Nephron progenitor cell (in vitro differentiated cells): ENCODE measurements around the gene TFB2M.

Experiments
- DNase-seq: peaks from one replicate; pipeline ENCODE4 v3.0.0; 2021
- H3K27ac Mint-ChIP-seq: 2 replicates; pipeline ENCODE4 v1.8.0; 2021; ENCODE audit warnings: mild to moderate bottlenecking, moderate library complexity, mixed read lengths
- H3K27me3 Mint-ChIP-seq: 2 replicates; pipeline ENCODE4 v1.8.0; 2021; ENCODE audit warnings: mild to moderate bottlenecking, low read depth, mixed read lengths; ENCODE audit not compliant: poor library complexity
- H3K36me3 Mint-ChIP-seq: 2 replicates; pipeline ENCODE4 v1.8.0; 2021; ENCODE audit warnings: low read depth, mixed read lengths
- H3K4me1 Mint-ChIP-seq: 2 replicates; pipeline ENCODE4 v1.8.0; 2021; ENCODE audit warnings: mixed read lengths
- H3K4me3 Mint-ChIP-seq: 2 replicates; pipeline ENCODE4 v1.8.0; 2021; ENCODE audit warnings: mild to moderate bottlenecking, moderate library complexity, mixed read lengths
- H3K9me3 Mint-ChIP-seq: 2 replicates; pipeline ENCODE4 v1.8.0; 2021; ENCODE audit warnings: mild to moderate bottlenecking, moderate library complexity, mixed read lengths
- TF ChIP-seq, protein P1 (sequence below): fragments of 200-600 bp; sonication (generic); IDR thresholded peaks from 2 replicates; pipeline ENCODE4 v1.5.0; 2021; ENCODE audit warnings: antibody characterized with exemption

The TFB2M gene

DNA sequence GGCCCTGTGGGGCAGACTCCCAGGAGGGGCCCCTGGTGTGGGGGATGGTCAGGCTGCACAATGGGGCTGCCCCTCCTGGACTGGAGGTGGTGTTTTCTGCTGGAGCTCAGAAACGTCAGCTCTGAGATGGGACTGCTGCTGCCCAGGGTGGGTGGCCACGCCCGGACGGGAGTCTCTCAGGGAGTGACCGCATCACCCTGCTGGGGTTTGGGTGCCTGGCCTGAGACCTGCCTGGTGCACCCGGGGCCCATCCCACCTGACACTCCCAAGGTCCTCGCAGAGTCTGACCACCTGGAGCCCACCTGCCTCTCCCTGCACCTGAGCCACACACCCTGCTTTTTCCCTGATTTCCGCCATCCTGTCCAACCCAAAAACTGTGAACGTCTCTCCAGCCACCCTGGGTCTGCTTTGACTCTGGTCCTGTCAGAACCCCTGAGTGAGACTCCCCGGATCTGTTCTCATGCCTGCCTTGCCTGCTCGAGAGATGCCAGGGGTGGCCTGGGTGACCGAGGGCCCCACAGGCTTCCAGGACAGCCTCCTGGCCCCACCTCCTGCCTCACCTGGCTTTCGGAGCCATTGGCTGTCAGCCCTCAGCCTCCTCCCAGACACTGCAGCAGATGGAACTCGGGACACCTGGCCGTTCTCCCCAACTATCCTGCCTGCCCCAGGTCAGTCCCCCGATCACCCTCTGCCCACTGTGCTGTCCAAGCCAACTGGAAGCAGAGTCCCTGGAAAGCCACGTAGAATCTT, 47.4 kb downstream of the TFB2M start:
- Mint-ChIP-seq H3K9me3 (peaks cover 38% of the 10 kb centered on the region), H3K27me3 (peaks cover 10% of the 10 kb centered on the region), H3K27ac (no peak overlapping the region), H3K4me3 (no peak overlapping the region), H3K4me1 (no peaks in the 10 kb centered on the region), H3K36me3 (no peaks in the 10 kb centered on the region)
- TF ChIP-seq, protein P1, sequence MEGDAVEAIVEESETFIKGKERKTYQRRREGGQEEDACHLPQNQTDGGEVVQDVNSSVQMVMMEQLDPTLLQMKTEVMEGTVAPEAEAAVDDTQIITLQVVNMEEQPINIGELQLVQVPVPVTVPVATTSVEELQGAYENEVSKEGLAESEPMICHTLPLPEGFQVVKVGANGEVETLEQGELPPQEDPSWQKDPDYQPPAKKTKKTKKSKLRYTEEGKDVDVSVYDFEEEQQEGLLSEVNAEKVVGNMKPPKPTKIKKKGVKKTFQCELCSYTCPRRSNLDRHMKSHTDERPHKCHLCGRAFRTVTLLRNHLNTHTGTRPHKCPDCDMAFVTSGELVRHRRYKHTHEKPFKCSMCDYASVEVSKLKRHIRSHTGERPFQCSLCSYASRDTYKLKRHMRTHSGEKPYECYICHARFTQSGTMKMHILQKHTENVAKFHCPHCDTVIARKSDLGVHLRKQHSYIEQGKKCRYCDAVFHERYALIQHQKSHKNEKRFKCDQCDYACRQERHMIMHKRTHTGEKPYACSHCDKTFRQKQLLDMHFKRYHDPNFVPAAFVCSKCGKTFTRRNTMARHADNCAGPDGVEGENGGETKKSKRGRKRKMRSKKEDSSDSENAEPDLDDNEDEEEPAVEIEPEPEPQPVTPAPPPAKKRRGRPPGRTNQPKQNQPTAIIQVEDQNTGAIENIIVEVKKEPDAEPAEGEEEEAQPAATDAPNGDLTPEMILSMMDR, result no peak
- DNase-seq, result no peak

DNA sequence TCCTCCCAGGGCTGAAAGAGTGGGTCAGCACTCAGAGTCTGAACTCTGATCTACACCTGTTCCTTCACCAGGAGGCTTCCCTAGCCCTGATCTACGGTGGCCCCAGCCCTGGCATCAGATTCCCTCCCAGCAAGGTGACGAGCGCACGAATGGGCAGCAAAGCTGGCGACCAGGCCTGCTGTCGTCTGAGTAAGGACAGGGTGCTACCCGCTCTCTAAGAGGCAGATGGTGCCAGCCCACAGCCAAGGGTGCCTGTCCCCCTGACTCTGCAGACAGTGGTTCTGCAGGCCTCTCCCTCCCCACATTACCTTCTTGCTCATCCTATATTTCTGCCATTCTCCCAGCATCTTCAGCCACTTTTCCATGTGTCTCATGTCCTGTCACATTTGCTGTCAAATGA, 48.7 kb downstream of the TFB2M start:
- DNase-seq, result no peak
- peaks cover 41% of the 10 kb centered on the region for H3K9me3 Mint-ChIP-seq
- peaks cover 10% of the 10 kb centered on the region for H3K27me3 Mint-ChIP-seq
- H3K36me3 Mint-ChIP-seq, result no peaks in the 10 kb centered on the region
- no peak overlapping the region for H3K27ac Mint-ChIP-seq
- H3K4me3 Mint-ChIP-seq, result no peak overlapping the region
- TF ChIP-seq, protein P1, result no peak
- H3K4me1 Mint-ChIP-seq, result no peaks in the 10 kb centered on the region

DNA sequence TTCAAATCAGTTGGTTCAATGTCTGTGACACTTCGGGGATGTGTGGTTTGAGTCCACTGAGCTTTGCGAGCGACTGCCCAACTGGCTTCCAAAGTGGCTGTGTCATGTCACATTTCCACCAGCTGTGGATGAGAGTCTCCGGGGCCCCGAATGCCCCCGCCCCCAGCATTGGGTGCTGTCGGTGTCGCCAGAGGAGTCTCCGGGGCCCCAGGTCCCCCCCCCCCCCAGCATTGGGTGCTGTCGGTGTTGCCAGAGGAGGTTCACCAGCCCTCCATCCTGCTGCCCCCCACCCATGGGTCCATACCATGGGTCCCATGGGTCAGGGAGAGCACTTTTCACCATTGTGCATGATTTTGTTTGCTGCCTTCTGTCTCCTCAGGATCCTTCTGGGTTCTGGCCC, 49.9 kb downstream of the TFB2M start:
- H3K4me1 Mint-ChIP-seq, result no peaks in the 10 kb centered on the region
- no peak overlapping the region for H3K27ac Mint-ChIP-seq
- TF ChIP-seq, protein P1, result no peak
- no peaks in the 10 kb centered on the region for H3K36me3 Mint-ChIP-seq
- DNase-seq, result no peak
- H3K4me3 Mint-ChIP-seq, result no peak overlapping the region
- H3K27me3 Mint-ChIP-seq, result peaks cover 10% of the 10 kb centered on the region
- H3K9me3 Mint-ChIP-seq, result peaks cover 34% of the 10 kb centered on the region

DNA sequence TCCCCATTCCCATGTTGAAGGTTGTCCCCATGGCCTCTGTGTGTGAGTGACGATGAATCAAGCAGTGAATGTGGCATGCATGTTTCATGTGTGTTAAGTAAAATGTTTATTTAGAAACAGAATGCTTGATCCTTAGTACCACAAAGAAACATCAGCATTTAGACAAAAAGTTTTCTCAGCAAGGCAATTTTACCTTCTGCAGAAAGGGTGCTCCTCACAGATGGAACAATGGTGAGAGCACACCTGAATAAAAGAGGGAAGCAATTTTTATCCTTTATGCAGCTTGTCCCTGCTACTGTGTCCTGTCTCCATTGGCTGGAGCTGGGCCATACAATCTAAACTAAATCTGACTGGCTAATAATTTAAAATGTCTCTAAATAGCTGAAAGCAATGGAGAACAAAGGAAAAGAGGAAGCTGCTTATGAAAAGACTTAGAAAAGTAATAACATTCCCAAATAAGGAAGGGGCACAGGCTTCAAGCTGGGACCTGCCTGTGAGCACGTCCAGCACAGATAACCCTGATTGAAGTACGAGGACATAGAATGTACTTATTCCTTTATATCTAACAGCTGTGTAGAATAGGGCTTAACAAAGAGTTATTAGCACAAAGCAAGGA, 50.6 kb downstream of the TFB2M start:
- no peak overlapping the region for H3K4me3 Mint-ChIP-seq
- no peak overlapping the region for H3K27ac Mint-ChIP-seq
- H3K27me3 Mint-ChIP-seq, result peaks cover 10% of the 10 kb centered on the region
- H3K36me3 Mint-ChIP-seq, result no peaks in the 10 kb centered on the region
- no peaks in the 10 kb centered on the region for H3K4me1 Mint-ChIP-seq
- no peak for DNase-seq
- H3K9me3 Mint-ChIP-seq, result peaks cover 34% of the 10 kb centered on the region
- TF ChIP-seq, protein P1, result no peak

DNA sequence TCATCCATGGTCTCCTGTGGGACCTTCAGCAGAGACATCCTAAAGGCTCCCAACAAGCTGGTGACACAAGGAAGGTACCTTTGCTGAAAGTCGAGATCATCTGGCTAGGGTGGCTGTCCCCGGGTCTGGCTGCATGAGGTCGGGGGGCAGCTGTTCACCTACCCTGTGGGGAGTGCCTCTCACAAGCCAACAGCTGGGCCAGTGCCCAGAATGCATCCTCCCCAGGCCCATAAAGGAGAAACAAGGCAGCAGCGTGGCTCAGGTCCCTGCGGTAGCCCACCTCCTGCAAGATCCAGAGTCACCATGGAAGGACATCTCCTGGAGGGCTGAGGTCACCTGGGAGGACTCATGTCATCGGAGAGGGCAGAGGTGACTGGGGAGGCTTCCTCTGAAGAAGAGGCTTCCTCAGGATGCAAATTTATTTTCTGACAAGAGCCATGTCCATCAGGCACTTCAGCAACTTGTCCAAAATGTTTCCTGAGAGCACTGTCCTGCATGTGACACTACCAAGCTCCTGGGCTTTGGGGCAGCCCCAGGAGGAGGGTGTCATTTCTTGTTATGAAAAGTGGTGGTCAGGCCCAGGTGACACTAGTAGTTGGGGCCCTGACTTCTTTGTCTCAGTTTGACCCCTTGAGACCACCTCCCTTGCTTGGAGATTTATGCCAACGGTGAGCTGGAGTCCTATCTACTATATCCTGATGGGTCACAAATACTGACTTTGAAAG, 52.3 kb downstream of the TFB2M start:
- H3K4me1 Mint-ChIP-seq, result no peaks in the 10 kb centered on the region
- no peak overlapping the region for H3K27ac Mint-ChIP-seq
- no peak overlapping the region for H3K4me3 Mint-ChIP-seq
- DNase-seq, result no peak
- no peaks in the 10 kb centered on the region for H3K36me3 Mint-ChIP-seq
- peaks cover 8% of the 10 kb centered on the region for H3K27me3 Mint-ChIP-seq
- H3K9me3 Mint-ChIP-seq, result peaks cover 30% of the 10 kb centered on the region
- TF ChIP-seq, protein P1, result no peak
